Liver (tissue), 9 donors: ENCODE results near the gene KANSL1. TPM values are rescaled to one million over a fixed set of nuclear protein-coding genes. Genes with fewer than 3 reads are reported as not detected.

Source experiments
- DNase-seq: peaks from one replicate; pipeline ENCODE4 v3.0.0-alpha.2; 2017; ENCODE audit warnings: low spot score
- H3K27ac ChIP-seq, 2 donors: one replicate each; pipeline ENCODE4 v1.7.0; 2013; ENCODE audit warnings: inconsistent platforms in 2 of 2, low read length in 2 of 2, control low read depth in 1 of 2, low read depth in 1 of 2, mild to moderate bottlenecking in 1 of 2
- H3K27me3 ChIP-seq, 4 donors: one replicate each; pipeline versions ENCODE4 v1.6.1 to v1.7.0; 2013; ENCODE audit warnings: low read length in 3 of 4, inconsistent platforms in 1 of 4, mild to moderate bottlenecking in 1 of 4, moderate library complexity in 1 of 4; ENCODE audit not compliant: control insufficient read depth in 4 of 4, insufficient read depth in 4 of 4
- H3K36me3 ChIP-seq, 4 donors: one replicate each; pipeline versions ENCODE4 v1.6.1 to v1.7.0; 2013; ENCODE audit warnings: low read length in 3 of 4, mild to moderate bottlenecking in 3 of 4, low read depth in 1 of 4, moderate library complexity in 1 of 4; ENCODE audit not compliant: control insufficient read depth in 4 of 4, insufficient read depth in 3 of 4
- H3K4me1 ChIP-seq, 4 donors: one replicate each; pipeline versions ENCODE4 v1.6.1 to v1.7.0; 2013; ENCODE audit warnings: low read length in 3 of 4, mild to moderate bottlenecking in 3 of 4, moderate library complexity in 1 of 4; ENCODE audit not compliant: control insufficient read depth in 4 of 4, insufficient read depth in 4 of 4
- H3K4me3 ChIP-seq, 3 donors: one replicate each; pipeline versions ENCODE4 v1.6.1 to v1.7.0; 2013; ENCODE audit warnings: low read length in 3 of 3, control low read depth in 1 of 3, low read depth in 1 of 3, mild to moderate bottlenecking in 1 of 3
- H3K9ac ChIP-seq, 2 donors: one replicate each; pipeline ENCODE4 v1.7.0; 2013; ENCODE audit warnings: low read length in 2 of 2, mild to moderate bottlenecking in 2 of 2, moderate library complexity in 2 of 2, control low read depth in 1 of 2, low read depth in 1 of 2
- H3K9me3 ChIP-seq, 4 donors: one replicate each; pipeline versions ENCODE4 v1.6.1 to v1.7.0; 2013; ENCODE audit warnings: low read length in 3 of 4; ENCODE audit not compliant: control insufficient read depth in 4 of 4
- ATF3 ChIP-seq: IDR thresholded peaks from 2 replicates; pipeline ENCODE4 v1.6.1; 2016; ENCODE audit warnings: antibody characterized with exemption
- CTCF ChIP-seq: fragments of 150-350 bp; IDR thresholded peaks from 2 replicates; pipeline ENCODE4 v1.5.1; 2017; ENCODE audit warnings: improper control_type of control experiment, low read depth, low read length; ENCODE audit not compliant: missing input control
- EGR1 ChIP-seq, 2 donors: IDR thresholded peaks; 2 replicates each; pipeline ENCODE4 v1.6.1; 2016 to 2018; ENCODE audit warnings: antibody characterized with exemption in 2 of 2, low read depth in 2 of 2
- FOXA1 ChIP-seq: IDR thresholded peaks from 2 replicates; pipeline ENCODE4 v1.6.1; 2016; ENCODE audit warnings: antibody characterized with exemption
- FOXA2 ChIP-seq: IDR thresholded peaks from 2 replicates; pipeline ENCODE4 v1.6.1; 2016; ENCODE audit warnings: antibody characterized with exemption
- HNF4A ChIP-seq, 2 donors: conservative IDR thresholded peaks; 2 replicates each; pipeline ENCODE4 v1.6.1; 2016; ENCODE audit warnings: antibody characterized with exemption in 2 of 2, mild to moderate bottlenecking in 2 of 2
- HNF4G ChIP-seq: IDR thresholded peaks from 2 replicates; pipeline ENCODE4 v1.6.1; 2016; ENCODE audit warnings: antibody characterized with exemption
- MAX ChIP-seq: IDR thresholded peaks from 2 replicates; pipeline ENCODE4 v1.6.1; 2016; ENCODE audit warnings: antibody characterized with exemption
- NR2F2 ChIP-seq: IDR thresholded peaks from 2 replicates; pipeline ENCODE4 v1.6.1; 2016; ENCODE audit warnings: antibody characterized with exemption
- RAD21 ChIP-seq, 2 donors: IDR thresholded peaks; 2 replicates each; pipeline ENCODE4 v1.6.1; 2016; ENCODE audit warnings: antibody characterized with exemption in 2 of 2, mild to moderate bottlenecking in 2 of 2
- REST ChIP-seq: IDR thresholded peaks from 2 replicates; pipeline ENCODE4 v1.6.1; 2016; ENCODE audit warnings: antibody characterized with exemption, mild to moderate bottlenecking
- RXRA ChIP-seq, 2 donors: IDR thresholded peaks; 2 replicates each; pipeline ENCODE4 v1.6.1; 2017 to 2018; ENCODE audit warnings: antibody characterized with exemption in 2 of 2, mild to moderate bottlenecking in 1 of 2
- TAF1 ChIP-seq: conservative IDR thresholded peaks from 2 replicates; pipeline ENCODE4 v1.6.1; 2016; ENCODE audit warnings: antibody characterized with exemption, mild to moderate bottlenecking
- YY1 ChIP-seq: IDR thresholded peaks from 2 replicates; pipeline ENCODE4 v1.6.1; 2016; ENCODE audit warnings: antibody characterized with exemption, mild to moderate bottlenecking
- ZBTB33 ChIP-seq: IDR thresholded peaks from 2 replicates; pipeline ENCODE4 v1.6.1; 2016; ENCODE audit warnings: antibody characterized with exemption
- WGBS: extraction: QIAGEN DNeasy Blood & Tissue Kit; methylation state at CpG from one replicate; pipeline ENCODE4 v1.1.7; 2013; 5-methylcytosine and 5-hydroxymethylcytosine counted together
- polyA plus RNA-seq, 2 donors: library from polyadenylated mRNA; stranded (reverse) in 1 of 2; unstranded in 1 of 2; fragments of 200-250 nt in 1 of 2; fragments of >200 nt in 1 of 2; fragmentation: Nextera tagmentation in 1 of 2; extraction: Ambion mirVana in 1 of 2; gene quantifications; one replicate each; pipeline versions ENCODE4 v1.2.1 to v1.2.3, GENCODE V29; 2013 to 2015
- total RNA-seq, 2 donors: library from RNA; depleted of rRNA; stranded (reverse); fragments of >200 nt; gene quantifications; one replicate each; pipeline ENCODE4 v1.2.3, GENCODE V29; 2014
- donor health status: healthy.
- donor health status: healthy.
- donor health status: healthy.
- donor health status: healthy.
- donor health status: healthy.

The KANSL1 gene
- total and polyA plus RNA-seq, 4 donors, result 5.5 to 86.3 (median 24.0) TPM

- Histone ChIP-seq H3K4me1 (no peaks in the 10 kb centered on the region), H3K4me3 (no peak overlapping the region), H3K9me3 (no peaks in the 10 kb centered on the region), H3K36me3 (no peaks in the 10 kb centered on the region), H3K27ac (no peak overlapping the region), H3K27me3 (no peaks in the 10 kb centered on the region), H3K9ac (no peak overlapping the region)
- TF ChIP-seq HNF4G (no peak), CTCF (no peak), REST (no peak), FOXA2 (no peak), EGR1 (IDR thresholded peaks at IDR 0.05; ENCODE audit: low read depth in 2 of 2) (no peak), NR2F2 (no peak), TAF1 (no peak), YY1 (no peak), FOXA1 (no peak), RXRA (IDR thresholded peaks at IDR 0.05) (no peak), RAD21 (IDR thresholded peaks at IDR 0.05) (no peak), ATF3 (no peak), MAX (no peak)
- no peak for DNase-seq
- 92% methylated on average over 41 of the region's 41 CpGs for WGBS
Observed at GRCh38 chr17:45982791-45983613, 210.2 kb downstream of the KANSL1 start.

- Histone ChIP-seq H3K9me3 (no peaks in the 10 kb centered on the region), H3K27me3 (no peaks in the 10 kb centered on the region), H3K4me1 (no peaks in the 10 kb centered on the region), H3K4me3 (no peak overlapping the region), H3K27ac (no peak overlapping the region), H3K36me3 (no peaks in the 10 kb centered on the region), H3K9ac (no peak overlapping the region)
- no peak for DNase-seq
- TF ChIP-seq ZBTB33 (no peak), HNF4A (conservative IDR thresholded peaks at IDR 0.05) (no peak), RAD21 (IDR thresholded peaks at IDR 0.05) (no peak)
- 89% methylated on average over 7 of the region's 7 CpGs for WGBS
Observed at GRCh38 chr17:45981306-45981705, 211.9 kb downstream of the KANSL1 start.
